DMS53 (cell line): ENCODE measurements around the gene SCN4A.
A peak's percentile ranks its signal among the peaks of the same experiment; 100 is the strongest.
"Not testable (repeated sequence)": the region's sequence is repeated elsewhere in the genome, so short reads cannot be mapped to it uniquely, and the experiment has no call there.

ENCODE experiments used
- DNase-seq: peaks from one replicate; lab custom pipeline; 2025; lab: John Stamatoyannopoulos, UW

The SCN4A gene

DNA sequence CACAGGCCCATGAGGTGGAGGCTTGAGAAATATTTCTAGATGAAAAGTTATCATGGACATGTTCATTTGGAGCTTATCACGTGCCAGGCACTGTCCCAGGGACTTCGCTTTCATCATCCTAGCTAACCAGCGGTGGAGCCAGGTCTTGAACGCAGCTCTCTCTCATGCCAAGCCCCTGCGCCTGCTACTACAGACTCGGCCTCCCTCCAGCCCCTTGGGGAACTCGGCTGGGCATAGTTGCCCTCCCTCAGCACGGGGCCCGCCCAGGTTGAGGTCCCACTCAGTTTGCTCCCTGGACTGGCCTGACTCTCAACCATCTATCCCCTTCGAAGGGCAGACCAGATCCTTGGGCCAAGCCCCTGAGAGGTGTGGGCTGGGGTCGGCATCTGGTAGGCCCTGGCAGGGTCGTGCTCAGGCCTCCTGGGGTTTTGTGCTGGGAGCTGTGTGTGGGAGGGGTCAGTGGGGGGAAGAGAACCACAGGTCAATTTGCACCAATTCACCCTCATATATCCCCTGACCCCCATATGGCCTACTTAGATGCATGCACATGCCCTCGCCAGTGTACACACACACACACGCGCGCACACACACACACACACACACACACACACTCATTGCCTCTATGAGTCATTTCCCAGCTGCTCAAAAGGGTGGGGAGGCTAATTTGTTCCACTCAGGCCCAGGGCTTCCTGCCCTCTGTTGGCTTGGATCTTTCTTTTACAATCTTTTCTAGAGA, 12.1 kb upstream of the SCN4A start:
- DNase-seq, result peak; percentile 77

DNA sequence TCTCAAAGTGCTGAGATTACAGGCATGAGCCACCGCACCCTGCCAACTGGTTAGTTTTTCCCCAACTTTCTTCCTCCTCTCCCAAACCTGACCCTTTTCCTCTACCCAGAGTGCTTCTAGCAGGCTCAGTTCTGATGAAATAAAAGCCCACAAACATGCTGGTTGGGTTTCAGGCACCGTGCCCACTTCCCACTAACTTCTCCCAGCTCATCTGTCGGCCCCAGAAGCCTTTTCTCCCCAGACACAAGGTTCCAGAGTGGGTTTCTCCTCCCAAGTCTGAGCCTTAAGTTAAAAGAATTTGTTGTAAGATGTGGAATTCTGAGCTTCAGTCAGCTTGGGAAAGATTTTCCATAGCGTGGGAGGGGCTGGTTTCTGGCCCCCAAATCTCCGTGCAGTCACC, 11.5 kb upstream of the SCN4A start:
- DNase-seq, result no peak

DNA sequence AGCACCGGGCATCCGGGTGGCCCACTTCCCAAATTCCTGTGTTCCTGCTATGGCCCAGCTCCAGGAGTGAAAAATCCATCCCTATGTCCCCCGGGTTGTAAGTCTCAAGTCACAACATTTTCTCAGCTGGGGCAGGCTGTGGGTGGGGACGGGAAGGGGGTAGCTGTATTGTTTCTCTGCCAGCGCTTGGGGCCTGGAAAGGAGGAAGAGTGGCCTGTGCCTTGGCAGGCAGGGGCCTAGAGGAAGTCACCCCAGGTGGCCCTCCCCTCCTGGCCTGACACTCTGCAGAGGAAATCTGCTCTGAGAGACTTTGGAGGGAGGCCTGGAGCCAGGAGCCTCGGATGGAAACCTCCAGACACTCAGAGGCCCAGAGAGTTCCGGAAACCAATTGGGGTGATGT, 10.6 kb upstream of the SCN4A start:
- DNase-seq, result no peak

DNA sequence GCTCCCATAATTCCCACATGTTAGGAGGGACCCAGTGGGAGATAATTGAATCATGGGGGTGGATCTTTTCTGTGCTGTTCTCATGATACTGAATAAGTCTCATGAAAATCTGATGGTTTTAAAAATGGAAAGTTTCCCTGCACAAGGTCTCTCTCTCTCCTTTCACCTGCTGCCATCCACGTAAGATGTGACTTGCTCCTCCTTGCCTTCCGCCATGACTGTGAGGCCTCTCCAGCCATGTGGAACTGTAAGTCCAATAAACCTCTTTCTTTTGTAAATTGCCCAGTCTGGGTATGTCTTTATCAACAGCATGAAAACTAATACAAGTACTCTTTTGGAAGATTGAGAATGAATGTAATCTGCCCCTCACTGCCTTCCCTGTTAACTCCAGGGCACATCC, 9.9 kb upstream of the SCN4A start:
- not testable (repeated sequence) for DNase-seq

DNA sequence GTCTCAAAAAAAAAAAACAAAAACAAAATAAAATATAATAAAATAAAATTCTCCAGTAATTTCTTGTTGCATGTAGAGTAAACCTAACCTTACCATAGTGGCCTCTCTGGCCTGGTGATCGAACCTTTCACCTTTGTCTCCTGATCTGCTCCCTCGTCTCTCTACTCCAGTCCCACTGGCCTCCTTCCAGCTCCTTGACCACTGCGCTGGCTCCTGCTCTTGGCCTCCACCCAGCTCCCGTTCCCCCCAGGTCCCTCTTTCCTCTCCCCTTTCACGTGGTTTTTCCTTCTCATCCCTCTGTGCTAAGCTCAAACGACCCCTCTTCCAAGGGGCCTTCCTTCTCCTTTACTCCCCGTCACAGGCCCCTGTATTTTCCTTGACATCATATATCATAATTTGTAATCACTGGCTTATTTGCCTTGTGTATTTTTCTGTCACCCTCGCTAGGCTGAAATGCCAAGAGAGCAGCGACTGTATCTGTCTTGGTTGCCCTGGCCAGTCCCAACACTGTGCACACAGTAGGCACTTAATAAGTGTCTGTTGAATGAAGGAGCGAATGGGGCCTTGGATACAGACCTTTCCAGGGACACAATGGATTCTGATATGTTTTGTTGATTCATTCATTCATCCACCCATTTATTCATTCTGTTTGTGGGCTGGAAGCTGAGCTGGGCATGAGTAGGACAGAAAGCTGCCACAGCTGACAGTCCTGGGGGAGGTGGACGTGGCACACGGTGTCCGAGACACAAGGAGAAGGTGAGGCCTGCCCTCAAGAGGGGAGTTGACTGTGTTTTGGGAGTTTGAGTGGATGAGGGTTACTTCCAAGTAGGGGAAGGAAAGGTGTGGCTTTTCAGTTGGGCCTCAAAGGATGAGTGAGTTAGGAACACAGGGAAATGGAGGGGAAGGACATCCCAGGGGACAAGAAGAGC, 5.8 kb upstream of the SCN4A start:
- no peak for DNase-seq

DNA sequence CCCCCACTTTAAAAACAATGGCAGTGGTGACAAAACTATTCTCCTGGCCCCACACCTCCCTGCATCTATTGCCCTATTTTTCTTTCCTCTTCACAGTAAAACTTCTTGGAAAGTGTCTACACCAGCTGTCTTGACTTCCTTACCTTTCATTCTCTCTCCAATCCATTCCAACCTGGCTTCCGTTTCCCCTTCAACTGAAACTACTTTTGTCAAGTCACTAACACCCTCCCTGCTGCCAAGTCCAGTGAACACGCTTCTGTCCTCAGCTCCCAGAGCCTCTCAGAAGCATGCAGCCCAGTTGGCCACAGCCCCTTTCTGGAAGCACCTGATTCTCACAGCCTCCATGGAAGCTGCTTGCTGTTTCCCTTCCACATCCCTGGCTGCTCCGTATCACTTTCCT, 4.0 kb upstream of the SCN4A start:
- DNase-seq, result no peak

DNA sequence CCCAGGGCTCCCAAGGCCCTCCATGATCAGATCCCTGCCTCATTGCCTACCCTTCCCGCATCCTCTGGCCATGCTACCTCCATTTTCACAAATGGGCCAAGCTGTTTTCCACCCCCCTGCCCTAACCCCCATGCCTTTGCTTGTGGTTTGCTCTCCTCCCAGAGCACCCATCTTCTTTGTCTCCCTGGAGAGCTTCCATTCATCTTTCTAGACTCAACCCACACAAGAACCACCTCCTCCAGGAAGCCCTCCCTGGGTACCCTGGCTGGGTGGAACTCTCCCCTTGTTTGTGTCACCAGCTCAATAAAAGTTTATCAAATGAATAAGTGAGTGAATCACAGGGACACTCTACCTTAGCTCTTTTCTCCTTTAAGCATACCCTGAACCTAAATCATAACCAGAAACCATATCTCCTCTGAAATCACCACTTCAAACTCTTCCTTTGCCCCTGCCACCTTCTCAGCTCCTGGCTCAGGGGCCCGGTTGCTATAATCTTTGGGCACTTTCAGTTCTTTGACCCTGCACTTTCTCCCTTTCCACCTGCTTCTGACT, 2.9 kb upstream of the SCN4A start:
- DNase-seq, result no peak

DNA sequence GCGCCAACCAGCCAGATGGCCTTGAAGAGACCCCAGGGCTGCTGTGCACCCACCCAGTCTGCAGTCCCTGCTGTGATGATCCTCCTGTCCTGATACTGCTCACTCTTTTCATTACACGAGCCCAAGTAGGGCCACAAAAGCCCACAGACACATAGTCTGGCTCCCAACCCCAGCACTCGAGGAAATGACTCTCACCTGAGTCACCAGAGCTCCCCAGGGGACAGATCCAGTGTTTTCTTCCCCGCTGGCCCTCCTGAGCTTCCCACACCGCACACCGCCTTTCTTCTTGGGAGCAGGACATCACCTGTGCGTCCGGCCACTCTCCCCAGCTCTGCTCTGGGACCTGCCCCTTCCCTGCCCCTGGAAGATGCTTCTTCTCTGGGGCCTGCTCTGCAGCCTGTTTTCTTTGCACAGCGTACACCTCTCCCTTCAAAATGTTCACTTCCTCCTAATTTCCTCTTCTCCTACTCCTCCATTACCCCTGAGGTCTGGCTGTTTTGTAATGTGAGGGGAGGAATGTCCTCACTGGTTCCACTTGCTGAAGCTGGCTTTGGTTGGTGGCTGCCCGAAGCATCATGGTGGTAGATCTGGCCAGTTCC, 2.0 kb upstream of the SCN4A start:
- DNase-seq, result peak; percentile 57

DNA sequence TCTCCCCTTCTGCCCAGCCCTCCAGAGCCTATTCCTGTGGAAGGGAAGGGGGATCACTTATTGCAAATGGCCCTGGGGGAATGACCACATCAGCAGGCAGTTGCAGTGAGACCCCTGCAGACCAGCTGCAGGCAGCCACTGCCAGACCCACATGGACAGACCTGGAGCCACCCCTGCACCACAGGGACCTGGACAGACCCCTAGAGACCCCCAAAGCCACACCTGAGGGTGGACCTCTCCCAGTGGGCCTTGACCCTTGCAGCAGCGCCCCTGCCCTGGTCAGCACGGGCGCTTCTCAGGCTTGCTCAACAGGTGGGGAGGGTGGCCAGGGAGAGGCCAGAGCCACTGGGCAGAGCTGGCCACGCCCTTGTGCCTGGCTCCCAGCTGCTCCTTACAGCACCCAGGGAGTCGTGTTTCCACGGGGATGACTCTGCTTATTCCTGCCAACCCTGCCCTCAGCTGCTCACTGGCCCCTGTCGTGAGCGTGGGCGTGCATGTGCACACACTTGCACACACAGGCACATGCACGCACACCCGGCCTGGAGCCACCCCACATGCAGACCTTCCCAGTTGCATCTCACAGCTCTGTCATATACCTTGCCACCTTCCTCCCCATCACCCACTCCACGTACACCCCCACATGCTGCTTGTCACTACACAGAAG, 1.3 kb upstream of the SCN4A start:
- DNase-seq, result peak; percentile 71

DNA sequence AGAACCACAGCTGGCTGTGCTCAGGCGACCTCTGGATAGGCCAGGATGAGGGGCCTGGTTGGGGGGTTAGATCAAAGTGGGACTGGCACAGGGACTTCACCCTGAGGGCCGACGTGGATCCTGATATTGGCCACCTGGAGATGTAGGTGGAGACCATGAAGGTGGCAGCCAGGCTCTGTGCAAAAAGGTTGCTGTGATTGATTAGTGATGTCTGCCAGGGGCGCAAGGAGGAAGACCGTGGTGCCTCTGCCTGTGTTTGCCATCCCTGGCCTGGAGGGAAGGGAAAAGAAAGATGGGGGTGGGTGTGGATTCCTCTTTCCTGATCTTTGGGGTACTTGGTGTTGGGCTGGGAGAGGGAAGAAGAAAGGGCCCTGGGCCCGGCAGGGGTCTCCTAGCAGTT, 529 bp upstream of the SCN4A start:
- DNase-seq, result no peak

DNA sequence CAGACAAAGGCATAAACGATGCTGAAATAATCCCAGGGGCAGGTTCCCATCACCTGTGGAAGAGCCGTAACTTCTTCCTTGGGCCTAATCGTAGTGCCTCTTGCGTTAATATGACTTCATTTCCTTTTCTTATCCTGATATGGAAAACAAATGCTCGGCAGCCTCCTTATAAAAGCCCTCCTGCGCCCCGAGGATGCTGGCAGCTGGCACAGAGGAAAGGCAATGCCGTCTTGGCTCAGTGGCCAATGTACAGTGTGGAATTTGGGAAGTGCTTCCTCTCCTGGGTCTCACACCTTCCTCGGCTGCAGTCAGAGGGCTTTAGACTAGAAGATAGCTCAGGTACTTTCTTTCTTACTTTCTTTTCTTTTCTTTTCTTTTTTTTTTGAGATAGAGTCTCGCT, 3.4 kb downstream of the SCN4A start:
- no peak for DNase-seq

DNA sequence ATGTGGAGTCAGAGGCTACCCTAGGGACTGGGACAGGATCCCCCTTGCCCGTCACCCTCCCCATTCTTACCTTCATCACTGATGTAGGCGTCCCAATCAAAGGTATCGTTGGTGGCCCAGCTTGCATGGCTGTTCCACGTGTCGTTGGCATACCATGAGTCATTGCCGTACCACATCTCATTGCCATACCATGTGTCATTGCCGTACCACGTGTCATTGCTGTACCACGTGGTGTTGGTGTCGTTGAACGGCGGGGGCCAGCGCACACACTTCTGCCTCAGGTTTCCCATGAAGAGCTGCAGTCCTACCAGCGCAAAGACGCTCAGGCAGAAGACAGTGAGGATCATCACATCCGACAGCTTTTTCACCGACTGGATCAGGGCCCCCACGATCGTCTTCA, 4.8 kb downstream of the SCN4A start:
- peak; percentile 15 for DNase-seq

DNA sequence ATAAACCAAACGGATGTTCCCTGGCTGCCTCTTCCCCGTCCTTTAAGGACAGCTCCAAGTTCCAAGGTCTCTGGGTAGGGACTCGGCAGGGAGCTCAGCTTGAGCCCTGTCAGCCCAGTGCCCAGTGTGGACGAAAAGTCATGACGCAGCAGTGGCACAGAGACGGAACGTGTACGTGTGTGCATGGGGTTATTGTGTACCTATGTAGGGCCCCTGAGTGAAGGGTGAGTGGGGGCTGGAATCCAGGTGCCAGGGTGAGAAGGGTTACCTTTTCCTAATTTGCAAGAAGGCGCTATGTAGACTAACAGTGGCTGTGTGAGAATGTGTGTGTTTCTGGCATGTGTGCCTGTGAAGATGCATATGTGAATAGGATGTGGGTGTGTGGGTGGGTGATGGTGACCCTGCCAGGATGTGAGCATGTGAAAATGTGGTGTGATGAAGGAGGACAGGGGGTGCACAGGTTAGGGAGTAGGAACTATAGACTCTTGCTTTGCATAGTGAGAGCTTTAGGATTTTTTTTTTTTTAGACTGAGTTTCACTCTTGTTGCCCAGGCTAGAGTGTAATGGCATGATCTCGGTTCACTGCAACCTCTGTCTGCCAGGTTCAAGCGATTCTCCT, 6.0 kb downstream of the SCN4A start:
- DNase-seq, result no peak

DNA sequence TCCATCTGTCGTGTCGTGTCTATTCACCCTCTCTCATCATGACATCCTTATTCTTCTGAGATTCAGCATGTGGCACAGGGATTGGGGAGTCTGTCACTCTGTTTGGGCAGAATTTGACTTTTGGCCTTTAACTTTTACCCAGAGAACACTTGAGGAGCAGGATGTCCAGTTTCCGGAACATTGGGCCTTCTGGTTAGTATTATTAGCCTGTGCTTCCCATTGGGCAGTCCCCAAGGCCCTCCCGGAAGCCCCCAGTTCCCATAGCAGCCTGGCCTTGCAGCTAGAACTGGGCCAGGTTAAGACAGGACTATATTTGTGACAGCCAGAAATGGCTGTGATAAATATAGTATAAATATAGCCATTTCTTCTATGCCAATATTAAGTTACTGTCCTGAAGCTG, 9.6 kb downstream of the SCN4A start:
- DNase-seq, result no peak

DNA sequence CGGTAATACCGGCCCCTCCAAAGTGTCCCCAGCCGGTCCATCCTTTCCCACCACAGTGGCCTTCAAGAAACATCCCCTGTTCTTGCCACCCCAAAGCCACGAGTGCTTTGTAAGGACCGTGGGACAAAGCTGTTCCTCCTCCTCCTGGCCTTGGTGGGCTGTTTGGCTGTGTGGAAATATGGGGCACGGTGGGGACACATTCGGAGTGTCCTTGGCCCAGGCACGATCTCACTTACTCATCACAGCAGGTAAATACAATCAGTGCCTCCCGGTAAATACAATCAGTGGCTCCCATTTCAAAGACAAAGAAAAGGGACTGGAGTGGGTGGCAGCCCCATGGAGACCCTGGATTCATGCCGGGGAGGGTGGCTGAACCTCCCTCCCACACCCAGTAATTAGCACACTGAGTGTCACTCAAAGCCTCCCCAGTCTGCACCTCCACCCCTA, 10.4 kb downstream of the SCN4A start:
- DNase-seq, result no peak

DNA sequence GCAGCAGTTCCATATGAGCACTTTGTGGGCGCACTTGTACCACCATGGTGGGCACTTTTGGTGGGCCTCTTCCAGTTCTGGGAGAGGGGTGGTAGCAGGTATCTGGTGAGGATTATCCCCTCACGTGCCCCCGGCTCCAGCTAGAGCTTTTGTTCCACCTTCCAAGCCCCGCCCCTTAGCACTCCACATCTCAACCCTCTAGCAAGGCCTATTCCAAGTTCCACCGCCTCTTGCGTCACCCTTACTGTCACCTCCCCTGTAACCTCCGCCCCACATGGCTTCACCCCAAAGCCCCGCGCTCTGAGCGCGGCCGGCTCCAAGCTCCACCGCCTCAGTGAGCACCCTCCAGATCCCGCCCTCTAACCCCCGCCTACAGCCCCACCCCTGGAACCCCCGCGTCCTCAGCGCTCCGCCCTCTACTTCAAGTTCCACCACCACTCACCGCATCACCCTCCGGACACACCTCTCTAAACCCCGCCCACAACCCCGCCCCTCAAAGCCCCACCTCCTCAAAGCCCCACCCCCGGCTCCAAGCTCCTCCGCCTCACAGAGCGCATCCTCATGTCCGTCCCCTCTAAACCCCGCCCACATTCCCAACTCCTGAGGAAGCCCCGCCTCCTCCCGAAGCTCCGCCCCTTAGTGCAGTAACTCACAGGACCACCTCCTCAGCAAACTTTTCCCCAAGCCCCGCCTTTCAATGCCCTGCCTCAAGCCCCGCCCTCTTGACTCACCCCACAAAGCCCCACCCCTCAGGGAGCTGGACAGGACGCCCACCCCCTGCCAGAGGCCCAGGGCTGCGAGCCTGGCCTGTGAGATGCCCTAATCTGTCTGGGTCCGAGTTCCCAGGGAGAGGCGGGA, 11.1 kb downstream of the SCN4A start:
- peak; percentile 31 for DNase-seq

DNA sequence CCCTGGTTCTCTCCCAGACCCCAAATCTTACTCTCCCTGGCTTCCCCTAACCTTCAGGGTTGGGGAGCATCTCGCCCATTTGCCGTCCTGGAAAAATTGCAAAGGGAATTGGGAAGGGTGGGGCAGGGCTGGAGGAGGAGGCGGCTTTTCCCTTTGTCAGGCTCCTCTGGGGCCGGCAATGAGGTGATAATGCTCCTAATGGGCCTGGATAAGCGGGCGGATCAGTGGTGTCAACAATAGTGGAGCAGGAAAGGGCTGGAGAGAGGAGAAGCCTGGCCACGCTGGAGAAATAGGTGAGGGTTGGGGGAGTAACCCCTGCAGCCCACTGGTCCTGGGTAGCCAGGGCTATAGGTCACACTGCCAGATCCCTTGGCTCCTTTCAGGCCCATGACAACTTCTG, 12.3 kb downstream of the SCN4A start:
- no peak for DNase-seq

DNA sequence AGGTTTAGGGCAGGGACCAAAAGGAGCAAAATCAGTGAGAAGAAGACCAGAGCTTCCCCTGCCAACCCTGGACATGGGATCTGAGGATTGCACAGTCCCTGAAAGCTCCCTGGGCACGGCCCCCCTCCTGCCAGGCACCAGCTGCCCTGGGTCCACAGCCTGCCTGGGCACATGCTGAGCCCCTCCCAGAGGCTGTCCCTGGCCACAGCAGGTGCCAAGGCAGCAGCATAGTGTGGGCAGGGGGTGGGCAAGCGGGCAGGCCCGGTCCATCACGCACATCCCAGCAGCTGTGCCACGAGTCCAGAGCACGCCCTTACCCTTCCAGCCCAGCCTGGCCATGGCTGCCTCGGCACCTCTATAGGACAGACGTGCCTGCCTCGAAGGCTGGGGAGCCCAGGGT, 12.7 kb downstream of the SCN4A start:
- no peak for DNase-seq

DNA sequence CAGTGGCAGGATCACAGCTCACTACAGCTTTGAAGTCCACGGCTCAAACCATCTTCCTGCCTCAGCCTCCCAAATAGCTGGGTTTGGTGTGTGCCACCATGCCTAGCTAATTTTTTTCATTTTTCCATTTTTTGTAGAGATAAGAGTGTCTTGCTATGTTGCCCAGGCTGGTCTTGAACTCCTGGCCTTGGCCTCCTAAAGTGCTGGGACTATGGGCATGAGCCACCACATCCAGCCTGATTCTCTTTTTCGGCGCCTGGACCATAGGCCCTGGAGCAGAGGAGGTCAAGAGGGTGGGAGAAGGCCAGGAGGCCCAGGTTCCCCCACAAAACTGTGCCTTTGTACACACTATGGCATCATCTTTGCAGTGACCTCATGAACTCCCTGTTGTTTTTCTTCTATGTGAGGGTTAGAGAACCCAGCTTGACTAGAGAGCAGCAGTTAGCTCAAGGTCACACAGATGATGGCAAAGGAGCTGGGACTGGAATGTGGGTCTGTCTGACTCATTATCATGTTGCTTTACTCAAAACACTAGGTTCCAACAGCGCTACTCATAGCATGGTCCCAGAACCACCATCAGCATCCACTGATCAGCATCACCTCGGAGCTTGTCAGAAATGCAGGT, 16.3 kb downstream of the SCN4A start:
- DNase-seq, result no peak

DNA sequence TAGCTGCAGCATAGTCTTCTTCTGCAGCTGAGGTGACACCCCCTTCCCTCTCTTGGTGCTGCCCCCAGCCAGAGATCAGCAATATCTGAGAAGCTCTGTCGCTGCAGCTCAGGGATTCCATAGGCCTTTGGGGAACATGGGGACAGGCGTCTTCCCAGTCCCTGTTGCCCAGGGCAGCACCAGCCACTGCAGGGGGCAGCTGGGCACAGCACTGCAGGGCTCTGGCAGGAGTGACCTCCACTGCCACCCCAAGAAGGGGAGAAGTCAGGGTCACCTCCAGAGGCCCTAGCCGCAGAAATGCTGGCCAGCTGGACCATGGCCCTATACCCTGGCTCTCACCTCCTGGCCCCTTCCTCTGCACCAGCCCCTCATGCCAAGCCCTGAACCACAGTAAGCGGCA, 16.9 kb downstream of the SCN4A start:
- DNase-seq, result no peak
